HG03139 (cell line): ENCODE results near the gene ZNF580.

Experiments used
- ATAC-seq: cut with Tn5 transposase; IDR thresholded peaks from one replicate; pipeline ENCODE4 v1.9.1; 2021; ENCODE audit not compliant: unreplicated experiment

ZNF580 gene

DNA sequence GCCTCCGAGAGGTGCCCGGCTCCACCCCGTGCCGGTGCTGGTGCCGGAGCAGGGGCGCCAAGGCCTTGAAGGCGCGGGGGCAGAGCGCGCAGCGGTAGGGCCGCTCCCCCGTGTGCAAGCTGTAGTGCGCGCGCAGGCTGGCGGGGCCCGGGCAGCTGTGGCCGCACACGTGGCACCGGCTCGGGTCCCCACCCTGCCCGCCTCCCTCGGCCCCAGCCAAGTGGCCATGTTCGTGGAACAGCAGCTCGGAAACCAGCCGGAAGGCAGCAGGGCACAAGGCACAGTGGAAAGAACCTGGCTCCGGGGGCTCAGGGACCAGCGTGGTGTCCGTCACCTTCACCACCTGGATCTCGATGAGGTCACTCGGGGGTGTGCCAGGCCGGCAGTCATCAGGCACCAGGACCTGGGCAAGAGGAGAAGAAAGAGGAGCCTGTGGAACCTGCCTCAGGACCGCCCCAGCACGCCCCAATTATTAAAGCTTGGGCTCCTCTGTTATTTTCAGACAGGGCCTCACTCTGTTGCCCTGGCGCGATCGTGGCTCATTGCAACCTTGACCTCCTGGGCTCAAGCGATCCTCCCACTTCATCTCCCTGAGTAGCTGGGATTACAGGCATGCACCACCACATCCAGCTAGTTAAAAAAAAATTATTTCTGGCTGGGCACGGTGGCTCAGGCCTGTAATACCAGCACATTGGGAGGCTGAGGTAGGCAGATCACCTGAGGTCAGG is 18.4 kb upstream of the ZNF580 start:
- ATAC-seq, result no peak

DNA sequence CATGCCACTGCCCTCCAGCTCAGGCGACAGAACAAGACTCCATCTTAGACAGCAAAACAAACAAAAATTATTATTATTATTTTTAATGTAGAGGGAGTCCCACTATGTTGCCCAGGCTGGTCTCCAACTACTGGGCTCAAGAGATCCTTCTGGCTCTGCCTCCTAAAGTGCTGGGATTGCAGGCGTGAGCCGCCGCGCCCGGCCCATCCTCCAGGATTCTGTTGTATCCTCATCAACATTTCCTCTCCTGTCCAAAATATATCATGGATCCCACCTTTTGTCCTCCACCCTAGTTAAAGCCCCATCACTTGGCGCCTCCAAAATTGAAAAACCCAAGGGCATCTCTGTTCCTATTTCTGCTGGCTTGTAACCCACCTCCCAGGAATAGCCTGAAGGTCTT is 17.7 kb upstream of the ZNF580 start:
- ATAC-seq, result no peak

DNA sequence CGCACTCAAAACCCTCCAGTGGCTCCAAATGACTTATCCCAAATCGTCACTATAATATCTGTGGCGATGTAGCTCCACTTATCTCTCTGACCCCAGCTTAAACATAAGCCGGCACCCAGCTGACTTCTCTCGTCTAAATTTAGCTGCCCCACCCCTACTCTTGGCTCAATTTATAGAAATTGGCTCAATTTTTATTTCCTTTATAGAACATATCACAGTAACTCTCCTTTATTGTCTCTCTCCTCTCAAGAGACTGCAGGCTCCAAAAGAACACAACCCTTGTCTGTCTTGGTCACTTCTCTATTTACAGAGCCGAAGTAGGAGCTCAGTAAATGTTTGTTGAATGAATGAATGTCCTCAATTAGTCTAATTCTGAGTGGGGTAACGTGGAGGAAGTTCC is 17.2 kb upstream of the ZNF580 start:
- no peak for ATAC-seq

- no peak for ATAC-seq
Measured at GRCh38 chr19:55624109-55625003, 16.4 kb upstream of the ZNF580 start, which contains the start of gene ZNF784. ZNF784 (minus strand) TSS chr19:55624566; CDS start chr19:55624561, 5 bp downstream.

DNA sequence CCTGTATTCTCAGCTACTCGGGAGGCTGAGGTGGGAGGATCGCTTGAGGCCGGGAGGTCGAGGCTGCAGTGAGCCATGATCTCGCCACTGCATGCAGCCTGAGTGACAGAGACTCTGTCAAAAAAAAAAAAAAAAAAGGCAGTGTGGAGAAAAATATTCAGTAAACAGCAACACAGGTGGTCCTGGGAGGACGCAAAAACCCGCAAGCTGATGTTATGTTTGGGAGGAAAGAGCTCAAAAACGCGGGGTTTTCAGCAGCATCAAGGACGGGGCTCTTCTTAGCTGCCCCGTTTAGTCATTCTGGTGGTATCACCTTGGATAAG is 15.8 kb upstream of the ZNF580 start:
- no peak for ATAC-seq

- ATAC-seq, result no peak
Measured at GRCh38 chr19:55626350-55626749, 14.5 kb upstream of the ZNF580 start.

DNA sequence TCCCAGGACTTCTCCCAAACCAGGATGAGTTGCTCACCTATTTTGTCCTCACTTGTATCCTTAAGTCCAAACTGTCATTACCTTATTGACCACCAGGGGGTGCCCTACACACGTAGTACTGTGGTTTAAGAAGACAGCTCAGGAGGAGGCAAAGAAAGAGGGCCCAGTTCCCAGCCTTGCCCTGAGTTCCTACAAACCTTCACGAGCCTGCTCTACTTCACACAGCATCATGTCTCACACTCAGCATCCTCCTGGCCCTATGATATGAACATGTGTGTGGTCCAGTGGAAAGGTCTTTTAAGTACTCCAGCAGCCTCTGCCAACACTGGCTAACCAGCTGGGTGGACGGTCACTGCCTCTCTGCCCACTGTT is 8.4 kb upstream of the ZNF580 start:
- ATAC-seq, result no peak

GRCh38 chr19:55633861-55634260 is 6.9 kb upstream of the ZNF580 start:
- no peak for ATAC-seq

DNA sequence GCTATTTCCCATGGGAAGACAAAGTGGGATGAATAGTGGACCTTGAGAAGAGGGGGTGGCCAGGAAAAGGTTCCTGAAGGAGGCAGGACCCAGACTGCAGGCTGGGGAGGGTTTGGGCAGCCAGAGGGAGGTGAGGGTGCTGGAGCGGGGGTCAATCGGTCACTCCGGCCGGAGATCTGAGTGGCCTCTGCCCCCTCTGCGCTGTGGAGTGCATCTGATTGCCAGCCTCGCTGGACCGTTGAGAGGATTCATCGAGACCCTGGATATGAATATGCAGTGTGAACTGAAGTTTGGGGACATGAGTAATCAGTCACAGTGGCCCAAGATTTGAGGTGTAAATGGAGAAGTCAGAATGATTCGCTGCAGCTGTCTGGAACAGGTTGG is 5.5 kb upstream of the ZNF580 start:
- ATAC-seq, result no peak

- ATAC-seq, result no peak
Measured at GRCh38 chr19:55635856-55636440, 4.9 kb upstream of the ZNF580 start.

GRCh38 chr19:55636723-55637122 is 4.1 kb upstream of the ZNF580 start:
- ATAC-seq, result no peak

GRCh38 chr19:55637534-55637933 is 3.3 kb upstream of the ZNF580 start:
- no peak for ATAC-seq

DNA sequence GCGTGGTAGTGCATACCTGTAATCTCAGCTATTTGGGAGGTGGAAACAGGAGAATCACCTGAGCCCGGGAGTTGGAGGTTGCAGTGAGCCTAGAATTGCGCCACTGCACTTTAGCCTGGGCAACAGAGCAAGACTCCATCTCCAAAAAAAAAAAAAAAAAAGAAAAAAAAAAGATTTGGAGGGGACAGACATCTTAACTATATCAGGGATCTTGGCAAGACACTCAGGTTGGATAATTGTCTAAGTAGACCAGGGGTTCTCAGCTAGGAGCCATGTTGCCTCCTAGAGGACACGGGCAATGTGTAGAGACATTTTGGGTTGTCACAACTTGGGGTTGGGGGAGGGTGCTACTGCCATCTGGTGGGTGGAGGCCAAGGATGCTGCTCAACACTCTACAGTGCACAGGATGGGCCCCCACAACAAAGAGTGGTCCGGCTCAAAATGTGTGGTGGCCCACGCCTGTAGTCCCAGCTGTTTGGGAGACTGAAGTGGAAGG is 1.9 kb upstream of the ZNF580 start:
- no peak for ATAC-seq

DNA sequence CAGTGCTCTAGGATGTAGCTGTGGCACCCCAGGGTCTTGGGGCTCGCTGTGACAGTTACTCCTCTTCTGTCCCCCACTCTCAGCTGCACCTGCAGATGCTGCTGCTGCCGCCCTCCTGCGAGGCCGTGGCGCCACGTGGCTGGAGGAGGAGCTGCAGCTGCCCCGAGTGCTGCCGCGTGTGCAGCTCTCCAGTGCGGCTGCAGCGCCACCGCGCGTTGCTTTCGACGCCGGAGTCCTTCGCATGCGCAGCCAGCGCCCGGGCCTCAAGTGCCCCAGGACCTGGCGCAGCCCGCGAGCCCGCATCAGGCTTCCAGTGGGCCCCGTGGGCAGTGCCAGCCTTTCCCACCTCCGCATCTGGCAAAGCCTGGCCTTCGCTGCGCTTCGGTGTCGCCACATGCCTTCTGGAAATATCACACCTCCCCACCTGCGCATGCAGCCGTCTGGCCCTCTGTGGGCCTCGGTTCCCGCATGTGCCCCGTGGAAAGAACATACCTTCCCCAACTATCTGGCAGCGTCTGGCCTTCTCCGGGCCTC is 692 bp upstream of the ZNF580 start:
- no peak for ATAC-seq

DNA sequence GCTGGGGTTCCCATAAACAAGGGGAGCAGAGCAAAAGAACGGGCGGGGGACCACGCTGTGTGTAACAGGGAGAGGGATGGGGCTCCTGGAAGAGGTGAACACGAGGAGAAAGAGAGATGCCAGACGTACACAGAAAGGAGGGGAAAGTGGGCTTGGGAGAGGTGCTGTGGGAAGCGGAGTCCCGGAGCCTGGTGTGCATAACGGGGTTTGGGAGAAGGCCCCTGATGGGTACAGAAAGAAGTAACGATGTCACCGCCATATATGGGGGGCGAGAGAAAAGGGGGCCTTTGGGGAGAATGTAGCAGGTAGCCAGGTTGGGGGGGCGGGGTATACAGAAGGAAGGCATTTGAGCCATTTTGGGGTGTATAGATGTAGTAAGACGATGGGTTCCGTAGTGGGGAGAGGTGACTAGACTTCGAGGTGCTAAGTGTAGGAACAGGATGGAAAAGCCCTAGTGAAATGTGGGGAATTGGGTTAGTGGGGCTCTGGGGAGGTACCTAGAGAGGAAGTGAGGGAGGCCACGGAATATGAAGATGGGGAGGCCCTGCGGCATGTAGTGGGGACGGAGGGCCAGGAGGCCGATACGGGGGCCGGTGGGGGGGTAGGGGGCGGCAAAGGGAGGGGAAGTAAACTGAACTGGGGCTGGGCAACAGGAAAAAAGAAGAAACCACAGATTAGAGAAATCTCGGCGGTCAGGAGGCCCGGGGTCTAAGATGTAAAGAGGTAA is 787 bp downstream of the ZNF580 start:
- ATAC-seq, result no peak

DNA sequence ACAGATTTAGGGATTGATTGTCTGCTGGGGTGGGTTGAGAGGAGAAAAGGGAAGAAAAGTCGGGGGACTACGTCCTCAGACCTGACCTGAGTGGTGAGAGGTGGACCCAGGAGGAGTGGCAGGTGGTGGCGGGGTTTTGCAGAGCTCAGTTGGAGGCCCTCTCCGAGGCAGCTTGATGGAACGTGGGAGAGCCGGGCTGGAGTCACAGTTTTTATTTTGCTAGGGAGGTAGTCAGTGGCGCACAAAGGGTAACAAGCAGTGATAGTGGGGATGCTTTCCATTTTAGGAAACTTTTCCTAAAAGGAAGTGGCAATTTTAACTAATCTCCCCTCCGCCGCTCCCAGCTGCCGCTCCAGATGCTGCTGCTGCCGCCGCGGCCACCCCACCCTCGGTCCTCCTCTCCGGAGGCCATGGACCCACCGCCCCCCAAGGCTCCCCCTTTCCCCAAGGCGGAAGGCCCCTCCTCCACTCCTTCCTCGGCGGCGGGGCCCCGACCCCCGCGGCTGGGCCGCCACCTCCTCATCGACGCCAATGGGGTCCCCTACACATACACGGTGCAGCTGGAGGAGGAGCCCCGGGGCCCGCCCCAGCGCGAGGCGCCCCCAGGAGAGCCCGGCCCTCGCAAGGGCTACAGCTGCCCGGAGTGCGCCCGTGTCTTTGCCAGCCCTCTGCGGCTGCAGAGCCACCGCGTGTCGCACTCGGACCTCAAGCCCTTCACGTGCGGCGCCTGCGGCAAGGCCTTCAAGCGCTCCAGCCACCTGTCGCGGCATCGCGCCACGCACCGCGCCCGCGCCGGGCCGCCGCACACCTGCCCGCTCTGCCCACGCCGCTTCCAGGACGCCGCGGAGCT is 1.6 kb downstream of the ZNF580 start:
- ATAC-seq, result no peak

DNA sequence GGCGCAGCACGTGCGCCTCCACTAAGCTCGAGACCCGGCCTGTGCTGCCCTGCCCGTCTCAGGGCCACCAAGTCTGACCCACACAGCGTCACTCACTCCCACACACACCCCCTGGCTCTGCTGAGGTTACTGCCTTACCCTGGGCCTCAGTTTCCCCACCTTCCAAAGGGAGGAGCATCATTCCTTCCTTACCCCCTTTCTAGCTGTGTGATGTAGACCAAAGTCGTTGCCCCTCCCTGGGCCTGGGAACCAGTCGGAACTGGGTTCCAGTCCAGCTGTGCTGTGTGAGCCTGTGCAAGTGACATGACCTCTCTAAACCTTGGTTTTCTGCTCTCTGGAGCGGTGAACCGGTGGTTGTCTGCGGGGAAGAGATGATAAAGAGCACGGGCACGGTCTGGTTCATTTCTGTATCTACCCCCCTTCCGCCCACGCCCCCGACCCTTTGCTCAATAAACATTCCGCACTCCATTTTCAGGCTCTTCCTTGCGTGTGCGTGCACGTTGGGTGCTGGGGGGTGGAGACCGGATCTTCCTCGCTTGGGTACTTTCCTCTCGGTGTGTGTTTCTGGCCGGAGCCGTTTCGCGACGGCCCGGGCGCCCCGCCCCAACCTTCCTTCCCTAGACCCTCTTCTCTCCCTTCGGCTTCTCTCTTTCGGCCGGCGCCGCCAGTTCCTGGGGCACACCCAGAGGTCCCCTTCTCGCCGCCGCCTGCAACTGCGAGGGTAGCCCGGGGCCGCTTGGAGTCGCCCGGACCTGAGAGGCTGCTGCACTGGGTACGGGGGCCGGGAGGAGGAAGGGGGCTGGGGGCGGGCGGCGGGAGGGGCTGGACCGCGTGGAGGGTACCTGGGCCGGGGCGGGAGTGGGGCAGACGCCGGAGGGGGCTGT is 2.4 kb downstream of the ZNF580 start, which contains the start of gene ZNF581:
TSS of gene ZNF581 (plus strand) at position 647 of the 884 bp plus-strand sequence. CDS start 923 bp downstream, outside the sequence.
- ATAC-seq, result peak; percentile 32

DNA sequence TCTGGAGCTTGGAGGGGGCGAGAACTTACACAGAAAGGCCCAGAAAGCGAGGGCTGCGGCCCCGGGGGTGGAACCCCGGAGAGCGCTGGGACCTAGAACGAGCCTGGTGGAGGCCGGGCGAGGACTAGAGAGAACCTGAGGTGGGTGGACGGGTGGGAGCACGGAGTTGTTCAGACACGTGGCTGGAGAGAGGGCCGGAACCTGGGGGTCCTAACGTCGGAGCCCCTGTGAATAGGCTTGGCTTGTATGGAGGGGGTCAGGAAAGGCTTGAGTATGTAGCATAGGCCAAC is 3.0 kb downstream of the ZNF580 start:
- ATAC-seq, result no peak

DNA sequence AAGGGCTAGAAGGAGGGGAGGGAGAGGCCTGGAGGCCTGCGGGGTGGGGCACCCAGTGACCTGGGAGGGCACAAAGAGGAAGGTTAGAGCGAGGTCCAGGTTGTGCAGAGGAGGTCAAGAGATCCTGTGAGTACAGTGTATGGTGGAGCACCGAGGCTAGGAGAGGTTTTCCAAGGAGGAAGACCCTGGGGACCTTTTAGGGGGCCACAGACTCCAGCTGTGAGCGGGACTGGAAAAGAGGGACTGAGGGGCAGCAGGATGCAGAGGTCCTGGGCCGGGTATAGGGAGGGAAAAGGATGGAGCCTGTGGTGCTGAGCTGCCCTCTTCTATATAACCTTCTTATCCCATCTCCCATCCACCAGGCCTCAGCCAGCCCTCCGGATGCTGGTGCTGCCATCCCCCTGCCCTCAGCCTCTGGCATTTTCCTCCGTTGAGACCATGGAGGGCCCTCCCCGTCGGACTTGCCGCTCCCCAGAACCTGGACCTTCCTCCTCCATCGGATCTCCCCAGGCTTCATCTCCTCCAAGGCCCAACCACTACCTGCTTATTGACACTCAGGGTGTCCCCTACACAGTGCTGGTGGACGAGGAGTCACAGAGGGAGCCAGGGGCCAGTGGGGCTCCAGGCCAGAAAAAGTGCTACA is 3.5 kb downstream of the ZNF580 start:
- ATAC-seq, result no peak
